ENCODE measurements around the gene TAF6.

The TAF6 gene

DNA sequence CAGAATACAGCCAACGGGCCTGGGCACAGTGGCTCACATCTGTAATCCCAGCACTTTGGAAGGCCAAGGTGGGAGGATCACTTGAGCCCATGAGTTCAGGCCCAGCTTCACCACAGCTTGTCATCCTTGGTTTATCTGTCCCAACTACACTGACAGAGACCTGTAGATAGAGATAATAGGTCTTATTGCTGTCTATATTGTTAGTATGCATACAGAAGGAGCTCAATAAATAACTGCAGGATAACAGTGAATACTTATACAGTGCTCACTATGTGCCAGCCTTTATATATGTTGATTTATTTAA lies 1.5 kb upstream of the TAF6 start:
- DNase-seq (ENCODE audit: low spot score): no peak

DNA sequence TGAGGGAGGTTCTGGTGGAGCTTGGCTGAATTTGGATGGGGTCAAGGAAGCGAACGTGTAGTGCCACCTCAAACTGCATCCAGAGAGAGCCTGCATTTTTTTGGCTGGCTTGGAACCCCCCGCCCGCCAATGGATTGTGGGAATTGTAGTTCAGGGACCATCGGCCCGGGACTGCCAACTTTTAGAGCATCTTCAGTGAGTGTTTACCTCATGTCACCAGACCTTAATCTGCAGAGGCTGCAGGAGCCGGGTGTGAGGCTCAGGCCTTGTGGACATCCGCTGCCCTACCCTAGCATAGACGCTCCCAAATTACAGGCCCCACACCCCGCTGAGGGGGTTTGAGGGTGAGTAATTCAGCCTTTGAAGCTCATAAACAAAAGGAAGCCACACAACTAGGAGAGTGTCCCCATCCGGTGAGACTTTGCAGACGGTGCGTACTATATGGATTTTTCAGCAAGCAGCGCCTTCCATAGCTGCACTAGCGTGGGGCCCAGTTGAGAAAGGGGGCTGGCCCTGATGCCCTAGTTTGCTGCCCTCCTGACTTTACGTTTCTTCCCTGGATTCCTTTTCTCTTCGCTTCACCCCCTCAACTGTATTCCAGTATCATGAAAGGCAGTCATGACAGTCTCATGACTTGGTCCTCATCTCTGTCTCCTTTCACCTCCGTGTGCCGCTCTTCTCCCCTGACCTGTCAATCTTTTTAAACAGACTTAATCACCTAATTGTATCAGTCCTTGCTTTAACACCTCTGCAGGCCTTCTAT lies 993 bp upstream of the TAF6 start:
- DNase-seq (ENCODE audit: low spot score): peak; percentile 71

DNA sequence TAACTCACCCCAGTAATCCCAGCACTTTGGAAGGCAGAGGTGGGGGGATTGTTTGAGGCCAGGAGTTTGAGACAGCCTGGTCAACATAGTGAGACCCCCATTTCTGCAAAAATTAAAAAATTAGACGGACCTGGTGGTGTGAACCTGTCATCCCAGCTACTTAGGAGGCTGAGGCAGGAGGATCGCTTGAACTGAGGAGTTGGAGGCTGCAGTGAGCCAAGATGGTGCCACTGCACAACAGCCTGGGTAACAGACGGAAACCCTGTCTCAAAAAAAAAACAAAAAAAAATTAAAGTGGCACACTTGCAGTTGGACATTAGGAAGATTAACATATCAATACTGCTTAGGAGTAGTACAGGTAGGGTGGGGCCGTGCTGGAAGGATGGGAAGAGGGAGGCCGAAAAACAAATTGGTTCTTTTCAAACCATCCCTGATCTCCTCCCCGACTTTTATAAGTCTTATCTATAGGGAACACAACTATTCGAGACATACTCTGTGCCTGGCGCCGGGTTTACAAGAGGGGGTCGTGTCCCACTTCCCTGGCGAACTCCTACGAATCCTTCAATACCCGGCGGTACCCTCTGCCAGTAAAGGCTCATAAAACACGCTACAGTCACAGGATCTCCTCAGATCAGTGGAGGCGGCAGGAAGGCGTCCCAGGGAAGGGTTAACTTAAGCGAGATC lies 628 bp downstream of the TAF6 start:
- DNase-seq (ENCODE audit: low spot score): no peak

DNA sequence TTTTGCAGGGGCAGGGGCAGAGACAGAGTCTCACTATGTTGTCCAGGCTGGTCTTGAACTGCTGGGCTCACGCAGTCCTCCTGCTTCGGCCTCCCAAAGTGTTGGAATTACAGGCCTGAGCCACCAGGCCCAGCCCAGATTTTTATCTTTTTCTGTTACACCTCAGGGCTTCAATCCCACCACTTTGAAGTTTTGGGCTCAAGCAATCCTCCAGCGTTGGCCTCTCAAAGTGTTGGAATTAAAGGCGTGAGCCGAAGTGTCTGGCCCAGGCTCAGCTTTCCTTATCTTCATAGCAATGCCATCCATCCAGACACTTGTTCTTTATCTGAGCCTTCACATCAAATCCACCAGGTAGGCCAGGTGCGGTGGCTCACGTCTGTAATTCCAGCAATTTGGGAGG lies 4.1 kb downstream of the TAF6 start:
- DNase-seq (ENCODE audit: low spot score): no peak

DNA sequence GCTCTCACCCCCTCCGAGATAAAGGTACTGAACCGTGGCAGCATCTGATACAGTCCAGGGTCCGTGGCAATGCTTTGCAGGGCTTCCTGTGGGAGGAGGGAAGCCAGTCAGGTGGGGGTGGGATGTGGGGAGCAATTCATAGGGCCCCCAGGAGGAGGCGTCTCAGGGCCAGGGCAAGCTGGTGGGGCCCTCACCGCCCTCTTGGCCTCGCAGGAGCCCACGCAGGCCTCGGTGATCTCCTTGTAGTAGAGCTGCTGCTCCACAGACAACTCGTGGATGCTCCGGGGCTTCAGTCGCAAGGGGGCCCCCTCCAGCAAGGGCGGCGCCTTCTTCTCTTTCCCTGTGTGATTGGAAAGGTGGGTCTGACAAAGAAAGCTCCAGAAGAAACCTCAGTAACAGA lies 7.2 kb downstream of the TAF6 start:
- DNase-seq (ENCODE audit: low spot score): no peak

DNA sequence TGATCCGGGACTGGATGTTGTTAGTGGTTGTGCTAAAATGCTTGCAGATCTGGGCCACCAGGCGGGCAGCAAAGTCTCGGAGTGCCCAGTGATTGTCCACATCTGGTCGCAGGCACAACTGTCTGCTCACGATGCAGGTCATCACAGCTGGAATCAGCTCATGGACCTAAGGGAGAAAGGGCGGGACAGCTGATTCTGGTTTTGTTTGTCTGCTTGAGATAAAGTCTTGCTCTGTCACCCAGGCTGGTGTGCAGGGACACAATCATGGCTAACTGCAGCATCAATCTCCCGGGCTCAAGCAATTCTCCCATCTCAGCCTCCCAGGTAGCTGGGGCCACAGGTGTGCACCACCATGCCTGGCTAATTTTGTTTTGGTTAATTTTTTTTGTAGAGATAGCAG lies 8.0 kb downstream of the TAF6 start:
- DNase-seq (ENCODE audit: low spot score): no peak

DNA sequence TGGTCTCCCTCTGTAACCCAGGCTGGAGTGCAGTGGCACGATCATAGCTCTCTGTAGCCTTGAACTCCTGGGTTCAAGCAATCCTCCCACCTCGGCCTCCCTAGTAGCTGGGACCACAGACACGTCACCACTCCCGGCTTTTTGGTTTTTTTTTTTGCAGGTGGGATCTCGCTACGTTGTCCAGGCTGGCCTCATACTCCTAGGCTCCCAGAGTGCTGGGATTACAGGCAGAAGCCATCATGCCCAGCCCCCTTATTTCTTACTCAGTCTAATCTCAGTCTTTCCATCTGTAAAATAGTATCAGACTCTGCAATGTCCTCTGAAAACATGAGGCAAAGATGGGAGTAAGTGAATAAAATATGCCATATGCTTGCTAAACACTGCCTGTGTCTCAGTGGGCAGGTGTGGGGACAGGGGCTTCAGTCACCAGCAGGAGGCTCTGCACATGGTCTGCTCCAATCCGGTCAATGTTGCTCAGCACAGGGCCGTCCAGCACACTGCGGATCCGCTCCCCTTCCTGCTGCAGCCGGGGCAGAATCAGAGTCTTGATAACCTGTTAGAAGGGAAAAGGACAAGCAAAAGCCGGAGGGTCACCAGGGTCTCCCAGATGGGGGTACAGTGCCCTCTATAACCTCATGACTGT lies 9.5 kb downstream of the TAF6 start:
- DNase-seq (ENCODE audit: low spot score): no peak

DNA sequence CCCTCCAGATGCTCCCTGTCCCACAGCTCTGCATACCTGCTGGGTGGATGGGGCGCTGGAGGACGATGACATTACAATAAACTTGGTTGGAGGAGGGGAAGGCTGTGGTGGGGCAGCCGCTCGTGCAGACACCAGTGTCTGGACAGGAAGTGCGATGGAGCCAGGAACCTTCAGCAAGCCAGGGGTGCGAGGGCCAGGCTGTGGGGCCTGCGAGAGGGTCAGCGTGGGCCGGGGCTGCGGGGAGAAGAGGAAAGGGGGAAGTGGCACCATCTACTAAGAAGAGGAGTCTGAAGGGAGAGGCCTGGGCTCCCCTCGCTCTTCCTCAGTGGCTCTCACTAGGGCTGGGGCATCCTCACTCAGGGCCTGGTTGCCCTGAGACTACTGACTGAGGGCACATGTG lies 11.3 kb downstream of the TAF6 start:
- no peak for DNase-seq (ENCODE audit: low spot score)

DNA sequence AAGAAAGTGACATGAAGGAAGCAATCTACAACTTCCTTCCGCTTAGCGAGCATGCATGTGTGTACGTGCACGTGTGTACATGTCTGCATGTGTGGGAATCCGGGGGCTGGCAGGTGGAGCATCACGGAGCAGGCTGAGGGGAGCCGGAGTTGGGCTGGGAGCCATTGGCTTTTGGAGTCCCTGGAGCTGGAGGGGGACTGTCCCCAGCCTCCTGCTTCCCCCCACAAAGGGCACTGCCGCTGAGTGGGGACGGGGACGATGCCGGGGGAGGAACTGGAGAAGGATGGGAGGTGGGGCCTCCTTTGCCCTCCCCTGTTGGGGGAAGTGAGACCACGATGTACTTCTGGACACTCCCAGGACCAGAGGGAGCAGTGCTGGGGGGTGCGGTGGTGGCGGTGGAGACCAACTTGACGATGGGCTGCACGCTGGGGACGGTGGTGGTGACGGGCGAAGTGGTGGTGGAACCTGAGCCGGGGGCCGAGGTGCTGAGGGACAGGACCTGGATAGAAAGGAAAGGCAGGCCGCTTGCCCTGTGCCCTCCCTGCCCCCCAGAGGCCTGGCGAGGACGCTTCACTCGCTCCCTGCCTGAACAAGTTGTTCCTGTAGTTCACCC lies 11.9 kb downstream of the TAF6 start:
- DNase-seq (ENCODE audit: low spot score): no peak

DNA sequence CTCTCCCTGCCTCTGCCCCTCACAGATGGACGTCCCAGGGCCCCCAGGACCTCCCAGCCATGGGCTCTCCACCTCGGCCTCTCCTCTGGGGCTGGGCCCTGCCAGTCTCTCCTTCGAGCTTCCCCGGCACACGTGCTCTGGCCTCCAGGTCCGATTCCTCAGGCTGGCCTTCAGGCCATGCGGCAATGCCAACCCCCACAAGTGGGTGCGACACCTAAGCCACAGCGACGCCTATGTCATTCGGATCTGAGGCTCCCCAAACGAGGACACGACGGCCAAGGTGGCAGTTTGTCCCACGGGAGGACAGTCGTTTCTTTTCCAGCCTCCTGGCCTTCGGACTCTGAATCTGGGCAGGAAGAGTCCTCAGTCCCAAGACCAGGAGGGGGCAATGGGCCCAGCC lies 12.5 kb downstream of the TAF6 start:
- no peak for DNase-seq (ENCODE audit: low spot score)

DNA sequence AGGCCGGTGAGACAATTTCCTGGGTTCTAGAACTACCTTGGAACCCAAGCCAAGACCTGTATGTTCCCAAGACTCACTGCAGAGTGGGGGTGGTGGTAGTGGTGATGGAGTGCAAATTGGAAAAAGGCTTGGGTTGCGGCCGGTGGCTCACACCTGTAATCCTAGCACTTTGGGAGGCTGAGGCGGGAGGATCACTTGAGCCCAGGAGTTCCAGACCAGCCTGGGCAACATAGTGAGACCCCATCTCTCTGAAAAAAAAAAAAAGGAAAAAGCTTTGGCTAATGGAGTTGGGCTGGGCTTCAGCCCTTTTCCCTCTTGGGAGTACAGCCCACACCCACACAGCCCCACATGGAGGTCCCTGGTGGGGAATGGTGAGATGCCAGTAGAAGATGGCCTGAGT lies 13.6 kb downstream of the TAF6 start:
- no peak for DNase-seq (ENCODE audit: low spot score)

DNA sequence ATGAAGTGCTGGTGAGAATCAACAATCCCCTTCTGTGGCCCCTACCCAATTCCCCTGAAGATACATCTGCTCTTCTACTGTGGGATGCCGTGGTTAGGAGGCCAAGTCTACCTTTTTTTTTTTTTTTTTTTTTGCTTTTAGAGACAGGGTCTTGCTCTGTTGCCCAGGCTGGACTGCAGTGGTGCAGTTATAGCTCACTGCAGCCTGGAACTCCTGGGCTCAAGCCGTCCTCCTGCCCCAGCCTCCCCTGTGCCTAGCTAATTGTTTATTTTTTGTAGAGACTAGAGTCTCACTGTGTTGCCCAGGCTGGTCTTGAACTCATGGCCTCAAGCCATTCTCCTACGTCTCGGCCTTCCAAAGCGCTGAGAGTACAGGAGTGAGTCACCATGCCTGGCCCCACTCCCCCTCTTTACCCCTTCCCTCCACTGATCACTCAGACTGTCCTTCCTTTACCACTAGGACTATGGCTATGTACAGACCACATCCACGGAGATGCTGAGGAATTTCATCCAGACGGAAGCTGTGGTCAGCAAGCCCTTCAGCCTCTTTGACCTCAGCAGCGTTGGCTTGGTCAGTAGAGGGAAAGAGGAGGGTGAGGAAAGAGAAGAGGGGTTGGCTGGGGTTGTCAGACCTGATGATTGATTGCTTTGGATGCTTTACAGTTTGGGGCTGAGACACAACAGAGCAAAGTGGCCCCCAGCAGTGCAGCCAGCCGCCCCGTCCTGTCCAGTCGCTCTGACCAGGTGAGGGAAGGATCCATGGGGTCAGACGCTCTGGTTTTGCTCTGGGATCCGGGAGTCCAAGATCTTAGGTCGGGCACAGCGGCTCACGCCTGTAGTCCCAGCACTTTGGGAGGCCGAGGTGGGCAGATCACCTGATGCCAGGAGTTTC lies 16.0 kb downstream of the TAF6 start:
- DNase-seq (ENCODE audit: low spot score): no peak

DNA sequence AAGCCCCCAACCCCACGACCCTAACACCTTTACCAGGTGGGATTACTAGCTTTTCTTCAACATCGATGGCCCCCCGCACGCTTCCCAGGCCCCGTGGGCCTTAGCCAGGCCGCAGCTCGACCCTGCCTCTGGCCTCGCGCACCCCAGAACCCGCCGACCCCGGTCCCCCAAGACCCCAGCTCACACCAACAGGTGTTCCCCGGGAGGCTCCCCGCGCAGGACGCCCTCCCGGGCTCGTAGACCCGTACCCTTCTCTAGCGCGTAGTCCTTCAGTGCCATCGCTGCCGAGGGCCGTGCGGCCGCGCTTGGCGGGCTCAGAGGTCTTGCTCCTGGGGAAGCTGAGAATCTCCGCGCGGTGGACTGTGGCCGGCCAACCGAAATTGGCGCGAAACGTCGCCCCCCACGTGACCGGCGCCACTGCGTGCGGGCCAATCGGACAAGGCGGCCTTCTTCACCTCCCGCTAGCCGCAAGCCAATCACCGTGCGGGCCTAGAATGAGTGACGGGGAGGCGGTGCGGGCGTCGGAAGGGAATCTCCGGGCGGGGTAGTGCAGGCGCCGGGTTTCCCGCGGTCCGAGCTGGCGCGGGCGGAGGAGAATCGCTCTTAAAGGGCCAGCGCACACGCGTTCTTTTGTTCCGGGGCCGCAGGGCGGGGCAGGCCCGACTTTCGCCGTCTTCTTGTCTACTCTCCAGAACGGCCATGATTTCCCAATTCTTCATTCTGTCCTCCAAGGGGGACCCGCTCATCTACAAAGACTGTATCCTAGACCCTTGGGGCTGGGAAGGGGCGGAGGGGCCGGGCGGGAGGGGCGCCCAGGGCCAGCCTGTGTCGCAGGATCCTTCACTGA lies 17.9 kb downstream of the TAF6 start, which contains the start of the genes AP4M1 and MCM7:
Gene AP4M1 (plus strand): TSS at position 628 of the 847 bp plus-strand sequence. CDS start 72 bp downstream, at position 700.
Gene MCM7 (minus strand): TSS at position 382 of the 847 bp plus-strand sequence. CDS start 103 bp downstream, at position 279.
- peak; percentile 95 for DNase-seq (ENCODE audit: low spot score)

DNA sequence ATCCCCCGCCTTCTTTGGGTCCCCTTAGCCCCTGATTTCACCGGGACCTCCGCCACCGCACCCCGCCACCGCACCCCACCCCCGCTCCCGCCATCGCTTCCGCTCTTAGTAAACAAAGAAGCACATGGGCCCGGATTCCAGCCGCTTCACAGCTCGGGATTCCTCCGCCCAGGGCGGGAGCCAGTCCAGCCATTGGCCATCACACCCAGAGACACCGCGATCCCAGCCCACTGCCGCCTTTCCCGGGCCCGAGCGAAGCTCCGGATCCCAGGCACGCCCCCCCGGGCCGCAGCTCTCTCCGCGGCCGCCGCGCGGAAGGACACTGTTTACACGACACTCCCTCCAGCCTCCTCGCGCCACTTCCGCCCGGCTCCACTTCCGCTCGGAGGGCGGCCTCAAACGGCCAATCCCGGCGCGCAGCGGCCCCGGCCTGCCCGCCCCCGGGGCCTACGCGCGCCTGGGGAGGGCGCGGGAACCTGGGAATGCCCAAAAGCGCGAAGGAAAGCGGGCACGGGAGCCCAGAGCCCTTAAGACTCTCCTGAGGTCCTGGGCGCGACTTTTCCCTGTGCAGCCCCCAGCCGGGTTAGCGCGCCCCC lies 18.6 kb downstream of the TAF6 start:
- peak; percentile 76 for DNase-seq (ENCODE audit: low spot score)

DNA sequence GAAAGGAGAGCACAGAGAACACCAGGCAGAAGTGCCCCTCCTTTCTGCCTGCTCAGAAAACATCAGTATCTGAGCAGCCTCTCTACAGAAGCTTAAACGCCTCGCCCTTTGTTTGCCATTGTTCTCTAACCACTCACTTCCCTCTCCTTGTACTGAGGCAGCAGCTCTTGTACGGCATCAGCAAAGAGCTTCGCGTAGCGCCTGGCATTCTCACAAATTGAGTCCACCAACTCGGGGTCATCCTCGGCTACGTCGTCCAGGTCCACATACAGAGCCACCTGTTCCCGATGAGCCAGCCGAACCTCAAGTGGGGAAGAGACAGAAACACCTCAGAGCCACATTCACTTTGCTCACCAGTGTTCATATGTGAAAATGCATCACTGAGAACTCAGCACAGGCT lies 19.7 kb downstream of the TAF6 start:
- DNase-seq (ENCODE audit: low spot score): no peak

DNA sequence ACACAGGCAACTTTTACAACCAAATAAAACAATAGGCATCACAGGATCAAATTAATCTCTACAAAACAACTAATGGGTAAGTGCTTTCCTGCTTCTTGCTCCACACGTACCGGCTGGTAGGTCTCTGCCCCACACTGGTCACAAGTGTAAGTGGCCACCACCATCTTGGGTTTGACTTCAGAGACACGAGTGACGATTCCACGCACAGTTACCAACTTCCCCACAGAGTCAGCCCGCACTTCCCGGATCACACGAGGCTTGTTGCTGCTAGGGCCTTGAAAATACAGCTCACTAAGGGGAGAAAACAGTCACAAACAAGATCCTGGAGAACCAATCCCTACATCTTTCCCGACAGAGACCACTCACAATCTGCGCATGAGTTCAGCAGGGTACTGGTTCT lies 20.2 kb downstream of the TAF6 start:
- no peak for DNase-seq (ENCODE audit: low spot score)

DNA sequence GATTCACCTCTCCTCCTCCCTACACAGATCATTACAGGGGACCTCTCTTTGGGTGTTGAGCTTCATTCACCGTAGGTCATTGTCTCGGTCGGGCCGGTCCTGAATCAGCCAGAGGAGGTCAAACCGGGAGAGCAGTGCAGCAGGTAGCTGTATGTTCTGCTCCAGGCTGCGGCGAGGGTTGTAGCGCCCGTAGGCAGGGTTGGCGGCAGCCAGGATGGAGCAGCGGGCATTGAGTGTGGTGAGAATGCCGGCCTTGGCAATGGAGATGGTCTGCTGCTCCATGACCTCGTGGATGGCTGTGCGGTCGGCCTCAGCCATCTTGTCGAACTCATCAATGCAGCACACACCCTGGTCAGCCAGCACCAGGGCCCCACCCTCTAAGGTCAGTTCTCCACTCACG lies 23.5 kb downstream of the TAF6 start:
- no peak for DNase-seq (ENCODE audit: low spot score)

DNA sequence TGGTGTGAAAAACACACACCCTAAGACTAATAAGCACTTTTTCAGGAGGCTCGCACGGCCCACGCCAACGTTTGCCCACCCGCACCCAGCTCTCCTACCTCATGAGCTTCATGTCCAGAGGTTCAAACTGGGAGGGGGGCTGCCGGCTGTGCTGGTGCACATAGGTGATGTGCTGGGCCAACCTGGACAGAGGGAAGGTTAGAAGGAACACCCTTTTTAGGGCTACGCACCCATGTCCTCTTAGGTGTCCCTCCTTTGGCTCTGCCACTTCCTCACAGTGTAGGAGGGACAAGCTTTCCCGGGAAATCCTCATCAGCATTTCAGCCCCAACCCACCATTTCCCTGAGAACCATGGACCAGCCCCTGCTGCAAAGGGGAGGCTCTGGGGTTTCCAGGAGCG lies 23.9 kb downstream of the TAF6 start:
- no peak for DNase-seq (ENCODE audit: low spot score)

DNA sequence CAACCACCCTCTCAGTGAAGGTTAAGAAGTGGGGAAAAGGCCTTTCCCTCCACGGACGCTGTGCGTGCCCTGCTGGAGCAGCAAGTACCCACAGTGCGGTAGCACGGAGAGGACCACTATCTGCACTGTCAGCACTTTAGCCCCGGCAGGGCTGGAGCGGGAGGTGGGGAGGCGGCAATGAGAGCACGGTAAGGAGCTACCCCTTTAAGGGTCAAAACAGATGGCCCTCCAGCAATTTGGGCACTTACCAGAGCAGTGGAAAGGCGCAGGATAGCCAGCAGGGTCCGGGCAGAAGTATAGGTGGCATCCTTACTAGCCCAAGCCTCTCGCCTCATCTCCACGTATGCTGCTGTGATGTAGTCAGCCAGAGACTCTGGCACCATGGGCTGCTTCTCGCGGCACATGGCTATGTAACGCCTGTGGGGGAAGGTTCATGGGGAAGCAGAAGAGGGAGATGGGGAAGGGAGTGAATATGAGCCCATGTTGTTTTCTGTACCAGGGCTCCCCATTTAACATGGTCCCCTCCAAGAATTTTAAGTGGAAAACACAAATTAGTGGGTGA lies 25.2 kb downstream of the TAF6 start:
- DNase-seq (ENCODE audit: low spot score): no peak

DNA sequence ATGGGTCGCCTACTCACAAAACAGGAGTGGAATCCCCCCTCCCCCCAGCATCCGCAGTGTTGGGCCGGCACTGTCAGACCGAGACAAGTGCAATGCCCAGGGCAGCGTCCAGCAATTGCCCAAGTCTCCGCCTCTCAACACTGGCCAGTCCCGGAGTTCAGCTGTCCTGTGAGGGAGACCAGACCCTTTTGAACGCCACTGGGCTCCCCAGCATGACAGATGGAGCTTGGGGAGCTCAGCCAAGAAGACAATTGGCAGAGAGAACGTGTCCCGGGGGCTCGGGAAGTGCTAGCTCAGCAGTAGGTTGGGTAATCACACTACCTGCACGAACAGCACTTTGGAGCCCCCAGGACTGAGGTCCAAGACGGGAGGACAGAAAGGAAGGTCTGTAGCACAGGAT lies 25.7 kb downstream of the TAF6 start:
- no peak for DNase-seq (ENCODE audit: low spot score)
